HepG2 (cell line): ENCODE data around the gene ZNF322. TPM values are rescaled to one million over a fixed set of nuclear protein-coding genes. Genes with fewer than 3 reads are reported as not detected.

Experiments used
- MED1 ChIP-seq: sonication (generic); formaldehyde crosslinking; IDR thresholded peaks from 2 replicates; pipeline ENCODE4 v1.4.0; 2020; ENCODE audit warnings: missing genetic modification reagents
- MYNN ChIP-seq: sonication (generic); formaldehyde crosslinking; IDR thresholded peaks from 2 replicates; pipeline ENCODE4 v1.4.0; 2020; ENCODE audit warnings: mild to moderate bottlenecking, low read depth, missing genetic modification reagents
- RARA ChIP-seq: IDR thresholded peaks from 2 replicates; pipeline ENCODE4 v1.6.1; 2016; ENCODE audit warnings: missing genetic modification reagents, missing compliant biosample characterization
- SMC3 ChIP-seq: IDR thresholded peaks from 2 replicates; pipeline ENCODE4 v1.6.1; 2011; ENCODE audit warnings: low read length, improper control_type of control experiment
- TEAD2 ChIP-seq: sonication (generic); formaldehyde crosslinking; IDR thresholded peaks from 2 replicates; pipeline ENCODE4 v1.9.0; 2021; ENCODE audit warnings: missing genetic modification reagents
- YY1 ChIP-seq: IDR thresholded peaks from 2 replicates; pipeline ENCODE4 v1.6.1; 2011; ENCODE audit warnings: low read length, low read depth, moderate library complexity, mild to moderate bottlenecking; ENCODE audit not compliant: insufficient read depth, insufficient replicate concordance
- ZNF530 ChIP-seq: sonication (generic); formaldehyde crosslinking; IDR thresholded peaks from 2 replicates; pipeline ENCODE4 v1.5.0; 2020; ENCODE audit warnings: low read depth, mild to moderate bottlenecking, missing genetic modification reagents
- ZNF546 ChIP-seq: sonication (generic); formaldehyde crosslinking; conservative IDR thresholded peaks from 2 replicates; pipeline ENCODE4 v1.8.1; 2023; ENCODE audit warnings: mild to moderate bottlenecking, missing genetic modification reagents
- ZNF891 ChIP-seq: sonication (generic); formaldehyde crosslinking; IDR thresholded peaks from 2 replicates; pipeline ENCODE4 v1.5.0; 2020; ENCODE audit warnings: mild to moderate bottlenecking, missing genetic modification reagents
- ZSCAN29 ChIP-seq: sonication (generic); formaldehyde crosslinking; conservative IDR thresholded peaks from 2 replicates; pipeline ENCODE4 v1.4.0; 2020; ENCODE audit warnings: mild to moderate bottlenecking, missing genetic modification reagents
- polyA plus RNA-seq, 8 experiments: library from polyadenylated mRNA; depleted of rRNA in 3 of 8; stranded (reverse) in 7 of 8; unstranded in 1 of 8; fragments of >200 nt; fragmentation: Illumina TruSeq in 4 of 8; extraction: Trizol in 4 of 8; gene quantifications; 2 replicates each; pipeline versions ENCODE4 v1.2.1 to v1.2.3, GENCODE V29; 2011 to 2016; ENCODE audit warnings: low read depth in 4 of 8, missing spikeins in 1 of 8, mixed read lengths in 1 of 8; ENCODE audit not compliant: insufficient read depth in 1 of 8
- total RNA-seq, 5 experiments: library from RNA; depleted of rRNA; stranded (reverse); fragments of >200 nt; fragmentation: Illumina TruSeq; extraction: Trizol; gene quantifications; 2 replicates each; pipeline ENCODE4 v1.2.3, GENCODE V29; 2016; ENCODE audit warnings: low read depth in 1 of 5
- TF ChIP-seq, protein P1 (sequence below): sonication (generic); formaldehyde crosslinking; IDR thresholded peaks from 2 replicates; pipeline ENCODE4 v1.5.1; 2020; ENCODE audit warnings: missing genetic modification reagents, mild to moderate bottlenecking, borderline replicate concordance
- TF ChIP-seq, protein P2 (sequence below): sonication (generic); formaldehyde crosslinking; IDR thresholded peaks from 2 replicates; pipeline ENCODE4 v1.5.1; 2020; ENCODE audit warnings: missing genetic modification reagents, mild to moderate bottlenecking, borderline replicate concordance
- TF ChIP-seq, protein P3 (sequence below): sonication (generic); formaldehyde crosslinking; IDR thresholded peaks from 2 replicates; pipeline ENCODE4 v1.8.1; 2022; ENCODE audit warnings: low read depth, mild to moderate bottlenecking, missing genetic modification reagents
- TF ChIP-seq, protein P4 (sequence below): sonication (generic); formaldehyde crosslinking; IDR thresholded peaks from 2 replicates; pipeline ENCODE4 v1.4.0; 2020; ENCODE audit warnings: missing genetic modification reagents, borderline replicate concordance
- TF ChIP-seq, protein P5 (sequence below): sonication (generic); formaldehyde crosslinking; IDR thresholded peaks from 2 replicates; pipeline ENCODE4 v1.8.0; 2022; ENCODE audit warnings: missing genetic modification reagents, mild to moderate bottlenecking, borderline replicate concordance

The ZNF322 gene
- total and polyA plus RNA-seq, 2 of the 13 experiments (the other 11 are each of a cell fraction or from before 2014, with no cell fraction given) = 8.3 to 22.8 TPM

DNA sequence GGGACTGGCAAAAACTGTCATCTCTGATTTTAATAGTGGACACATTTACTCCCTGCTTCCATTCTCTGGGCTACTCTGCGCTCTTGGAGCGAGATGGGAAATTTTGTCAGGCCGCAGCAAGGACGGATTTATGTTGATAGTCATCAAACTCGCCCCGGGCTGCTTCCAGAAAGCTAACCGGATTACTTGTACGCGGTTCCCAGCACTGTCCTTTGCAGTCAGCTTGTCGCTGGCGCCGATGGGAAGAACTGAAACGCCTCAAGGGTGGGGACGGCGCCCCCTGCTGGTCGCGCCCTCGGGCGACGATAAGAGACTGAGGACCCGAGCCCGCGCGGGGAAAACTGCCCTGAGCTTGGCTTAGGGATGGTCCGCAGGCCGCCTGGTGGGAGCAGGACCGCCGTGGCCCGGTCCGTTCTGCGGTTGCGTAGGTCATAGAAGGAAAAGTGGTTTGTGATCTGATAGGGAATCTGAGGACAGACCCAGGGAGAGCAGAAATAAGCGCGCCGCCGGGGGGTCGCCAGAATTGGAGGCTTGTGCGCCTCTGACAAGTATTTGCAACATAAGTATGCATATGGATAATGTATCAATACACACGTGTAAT lies 63.8 kb downstream of the ZNF322 start (continued):
- TF ChIP-seq, protein P1, sequence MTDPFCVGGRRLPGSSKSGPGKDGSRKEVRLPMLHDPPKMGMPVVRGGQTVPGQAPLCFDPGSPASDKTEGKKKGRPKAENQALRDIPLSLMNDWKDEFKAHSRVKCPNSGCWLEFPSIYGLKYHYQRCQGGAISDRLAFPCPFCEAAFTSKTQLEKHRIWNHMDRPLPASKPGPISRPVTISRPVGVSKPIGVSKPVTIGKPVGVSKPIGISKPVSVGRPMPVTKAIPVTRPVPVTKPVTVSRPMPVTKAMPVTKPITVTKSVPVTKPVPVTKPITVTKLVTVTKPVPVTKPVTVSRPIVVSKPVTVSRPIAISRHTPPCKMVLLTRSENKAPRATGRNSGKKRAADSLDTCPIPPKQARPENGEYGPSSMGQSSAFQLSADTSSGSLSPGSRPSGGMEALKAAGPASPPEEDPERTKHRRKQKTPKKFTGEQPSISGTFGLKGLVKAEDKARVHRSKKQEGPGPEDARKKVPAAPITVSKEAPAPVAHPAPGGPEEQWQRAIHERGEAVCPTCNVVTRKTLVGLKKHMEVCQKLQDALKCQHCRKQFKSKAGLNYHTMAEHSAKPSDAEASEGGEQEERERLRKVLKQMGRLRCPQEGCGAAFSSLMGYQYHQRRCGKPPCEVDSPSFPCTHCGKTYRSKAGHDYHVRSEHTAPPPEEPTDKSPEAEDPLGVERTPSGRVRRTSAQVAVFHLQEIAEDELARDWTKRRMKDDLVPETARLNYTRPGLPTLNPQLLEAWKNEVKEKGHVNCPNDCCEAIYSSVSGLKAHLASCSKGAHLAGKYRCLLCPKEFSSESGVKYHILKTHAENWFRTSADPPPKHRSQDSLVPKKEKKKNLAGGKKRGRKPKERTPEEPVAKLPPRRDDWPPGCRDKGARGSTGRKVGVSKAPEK (CRISPR knock-in tag) = peak; percentile 72; the same call in 1 of the 2 replicates
- TF ChIP-seq TEAD2 (CRISPR knock-in tag) = no peak
- no peak for TF ChIP-seq ZNF530
- 0 out of 2 replicates have a peak, but pooled peaks have one; percentile 70 for TF ChIP-seq ZNF546 (CRISPR knock-in tag)
- TF ChIP-seq YY1 = peak; percentile 79
- peak; percentile 39; the same call in 1 of the 2 replicates for TF ChIP-seq RARA
- peak; percentile 77; the same call in 1 of the 2 replicates for TF ChIP-seq MYNN (CRISPR knock-in tag)
- TF ChIP-seq, protein P2, sequence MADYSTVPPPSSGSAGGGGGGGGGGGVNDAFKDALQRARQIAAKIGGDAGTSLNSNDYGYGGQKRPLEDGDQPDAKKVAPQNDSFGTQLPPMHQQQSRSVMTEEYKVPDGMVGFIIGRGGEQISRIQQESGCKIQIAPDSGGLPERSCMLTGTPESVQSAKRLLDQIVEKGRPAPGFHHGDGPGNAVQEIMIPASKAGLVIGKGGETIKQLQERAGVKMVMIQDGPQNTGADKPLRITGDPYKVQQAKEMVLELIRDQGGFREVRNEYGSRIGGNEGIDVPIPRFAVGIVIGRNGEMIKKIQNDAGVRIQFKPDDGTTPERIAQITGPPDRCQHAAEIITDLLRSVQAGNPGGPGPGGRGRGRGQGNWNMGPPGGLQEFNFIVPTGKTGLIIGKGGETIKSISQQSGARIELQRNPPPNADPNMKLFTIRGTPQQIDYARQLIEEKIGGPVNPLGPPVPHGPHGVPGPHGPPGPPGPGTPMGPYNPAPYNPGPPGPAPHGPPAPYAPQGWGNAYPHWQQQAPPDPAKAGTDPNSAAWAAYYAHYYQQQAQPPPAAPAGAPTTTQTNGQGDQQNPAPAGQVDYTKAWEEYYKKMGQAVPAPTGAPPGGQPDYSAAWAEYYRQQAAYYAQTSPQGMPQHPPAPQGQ = no peak
- peak; percentile 95 for TF ChIP-seq ZSCAN29
- TF ChIP-seq ZNF891 = peak; percentile 93
- TF ChIP-seq, protein P3, sequence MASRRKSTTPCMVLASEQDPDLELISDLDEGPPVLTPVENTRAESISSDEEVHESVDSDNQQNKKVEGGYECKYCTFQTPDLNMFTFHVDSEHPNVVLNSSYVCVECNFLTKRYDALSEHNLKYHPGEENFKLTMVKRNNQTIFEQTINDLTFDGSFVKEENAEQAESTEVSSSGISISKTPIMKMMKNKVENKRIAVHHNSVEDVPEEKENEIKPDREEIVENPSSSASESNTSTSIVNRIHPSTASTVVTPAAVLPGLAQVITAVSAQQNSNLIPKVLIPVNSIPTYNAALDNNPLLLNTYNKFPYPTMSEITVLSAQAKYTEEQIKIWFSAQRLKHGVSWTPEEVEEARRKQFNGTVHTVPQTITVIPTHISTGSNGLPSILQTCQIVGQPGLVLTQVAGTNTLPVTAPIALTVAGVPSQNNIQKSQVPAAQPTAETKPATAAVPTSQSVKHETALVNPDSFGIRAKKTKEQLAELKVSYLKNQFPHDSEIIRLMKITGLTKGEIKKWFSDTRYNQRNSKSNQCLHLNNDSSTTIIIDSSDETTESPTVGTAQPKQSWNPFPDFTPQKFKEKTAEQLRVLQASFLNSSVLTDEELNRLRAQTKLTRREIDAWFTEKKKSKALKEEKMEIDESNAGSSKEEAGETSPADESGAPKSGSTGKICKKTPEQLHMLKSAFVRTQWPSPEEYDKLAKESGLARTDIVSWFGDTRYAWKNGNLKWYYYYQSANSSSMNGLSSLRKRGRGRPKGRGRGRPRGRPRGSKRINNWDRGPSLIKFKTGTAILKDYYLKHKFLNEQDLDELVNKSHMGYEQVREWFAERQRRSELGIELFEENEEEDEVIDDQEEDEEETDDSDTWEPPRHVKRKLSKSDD (CRISPR knock-in tag) = 0 out of 2 replicates have a peak, but pooled peaks have one; percentile 50
- peak; percentile 74 for TF ChIP-seq MED1 (CRISPR knock-in tag)
- TF ChIP-seq, protein P4, sequence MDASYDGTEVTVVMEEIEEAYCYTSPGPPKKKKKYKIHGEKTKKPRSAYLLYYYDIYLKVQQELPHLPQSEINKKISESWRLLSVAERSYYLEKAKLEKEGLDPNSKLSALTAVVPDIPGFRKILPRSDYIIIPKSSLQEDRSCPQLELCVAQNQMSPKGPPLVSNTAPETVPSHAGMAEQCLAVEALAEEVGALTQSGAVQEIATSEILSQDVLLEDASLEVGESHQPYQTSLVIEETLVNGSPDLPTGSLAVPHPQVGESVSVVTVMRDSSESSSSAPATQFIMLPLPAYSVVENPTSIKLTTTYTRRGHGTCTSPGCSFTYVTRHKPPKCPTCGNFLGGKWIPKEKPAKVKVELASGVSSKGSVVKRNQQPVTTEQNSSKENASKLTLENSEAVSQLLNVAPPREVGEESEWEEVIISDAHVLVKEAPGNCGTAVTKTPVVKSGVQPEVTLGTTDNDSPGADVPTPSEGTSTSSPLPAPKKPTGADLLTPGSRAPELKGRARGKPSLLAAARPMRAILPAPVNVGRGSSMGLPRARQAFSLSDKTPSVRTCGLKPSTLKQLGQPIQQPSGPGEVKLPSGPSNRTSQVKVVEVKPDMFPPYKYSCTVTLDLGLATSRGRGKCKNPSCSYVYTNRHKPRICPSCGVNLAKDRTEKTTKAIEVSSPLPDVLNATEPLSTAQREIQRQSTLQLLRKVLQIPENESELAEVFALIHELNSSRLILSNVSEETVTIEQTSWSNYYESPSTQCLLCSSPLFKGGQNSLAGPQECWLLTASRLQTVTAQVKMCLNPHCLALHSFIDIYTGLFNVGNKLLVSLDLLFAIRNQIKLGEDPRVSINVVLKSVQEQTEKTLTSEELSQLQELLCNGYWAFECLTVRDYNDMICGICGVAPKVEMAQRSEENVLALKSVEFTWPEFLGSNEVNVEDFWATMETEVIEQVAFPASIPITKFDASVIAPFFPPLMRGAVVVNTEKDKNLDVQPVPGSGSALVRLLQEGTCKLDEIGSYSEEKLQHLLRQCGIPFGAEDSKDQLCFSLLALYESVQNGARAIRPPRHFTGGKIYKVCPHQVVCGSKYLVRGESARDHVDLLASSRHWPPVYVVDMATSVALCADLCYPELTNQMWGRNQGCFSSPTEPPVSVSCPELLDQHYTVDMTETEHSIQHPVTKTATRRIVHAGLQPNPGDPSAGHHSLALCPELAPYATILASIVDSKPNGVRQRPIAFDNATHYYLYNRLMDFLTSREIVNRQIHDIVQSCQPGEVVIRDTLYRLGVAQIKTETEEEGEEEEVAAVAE (CRISPR knock-in tag) = 0 out of 2 replicates have a peak, but pooled peaks have one; percentile 50
- TF ChIP-seq SMC3 = peak; percentile 58; the same call in 1 of the 2 replicates
- TF ChIP-seq, protein P5, sequence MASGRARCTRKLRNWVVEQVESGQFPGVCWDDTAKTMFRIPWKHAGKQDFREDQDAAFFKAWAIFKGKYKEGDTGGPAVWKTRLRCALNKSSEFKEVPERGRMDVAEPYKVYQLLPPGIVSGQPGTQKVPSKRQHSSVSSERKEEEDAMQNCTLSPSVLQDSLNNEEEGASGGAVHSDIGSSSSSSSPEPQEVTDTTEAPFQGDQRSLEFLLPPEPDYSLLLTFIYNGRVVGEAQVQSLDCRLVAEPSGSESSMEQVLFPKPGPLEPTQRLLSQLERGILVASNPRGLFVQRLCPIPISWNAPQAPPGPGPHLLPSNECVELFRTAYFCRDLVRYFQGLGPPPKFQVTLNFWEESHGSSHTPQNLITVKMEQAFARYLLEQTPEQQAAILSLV (CRISPR knock-in tag) = no peak; the same call in 1 of the 2 replicates
